ENCODE measurements around the gene CDH4.

Gene CDH4

GRCh38 chr20:61475729-61476128, 223.7 kb downstream of the CDH4 start:
- Histone ChIP-seq H3K9me3 (replicated peaks in 1 of 2; ENCODE audit: control insufficient read depth in 2 of 2, insufficient read depth in 1 of 2, low read depth in 1 of 2, low read length in 2 of 2) (peaks cover 0 to 7% of the 10 kb centered on the region in 2 donors), H3K18ac (ENCODE audit: low read length) (no peak overlapping the region), H2AFZ (ENCODE audit: low read length) (no peak overlapping the region), H2BK5ac (ENCODE audit: low read length) (no peak overlapping the region), H3K4ac (ENCODE audit: low read length) (no peak overlapping the region), H3K4me1 (ENCODE audit: control insufficient read depth in 2 of 2, insufficient read depth in 1 of 2, low read depth in 1 of 2, low read length in 2 of 2) (peaks cover 1 to 2% of the 10 kb centered on the region in 2 donors), H2BK120ac (ENCODE audit: low read depth, low read length) (no peak overlapping the region), H3K27ac (replicated peaks; ENCODE audit: low read length) (no peak overlapping the region), H4K91ac (ENCODE audit: low read depth, low read length, poor library complexity) (no peak overlapping the region), H3K9ac (ENCODE audit: low read depth, low read length, poor library complexity) (no peak overlapping the region), H3K36me3 (replicated peaks in 1 of 2; ENCODE audit: control insufficient read depth in 2 of 2, insufficient read depth in 2 of 2, low read length in 2 of 2) (no peaks in the 10 kb centered on the region), H3K4me3 (ENCODE audit: low read length in 2 of 2) (no peak overlapping the region), H2BK15ac (ENCODE audit: low read length) (no peak overlapping the region), H3K27me3 (ENCODE audit: control insufficient read depth in 3 of 3, insufficient read depth in 3 of 3, low read depth in 1 of 3, low read length in 3 of 3) (no peaks in the 10 kb centered on the region), H3K23ac (ENCODE audit: low read depth, low read length, poor library complexity) (no peak overlapping the region), H4K8ac (ENCODE audit: low read depth, low read length) (no peak overlapping the region), H3K14ac (ENCODE audit: low read length) (no peak overlapping the region), H3K79me1 (ENCODE audit: low read depth, low read length) (no peaks in the 10 kb centered on the region), H2BK12ac (ENCODE audit: low read length) (no peak overlapping the region), H3K4me2 (ENCODE audit: insufficient read depth, low read length, poor library complexity, severe bottlenecking) (no peak overlapping the region), H2AK5ac (ENCODE audit: low read depth, low read length) (no peak overlapping the region)
- DNase-seq (ENCODE audit: low spot score), result no peak
- no CpG with 5 or more reads among the region's 7 CpGs for WGBS, 2 donors (ENCODE audit: extremely low coverage in 2 of 2, insufficient read length in 2 of 2, insufficient replicate concordance in 1 of 2)

- Histone ChIP-seq H3K9ac (ENCODE audit: low read depth, low read length, poor library complexity) (peak overlapping the region; percentile 9), H2BK12ac (ENCODE audit: low read length) (peak overlapping the region; percentile 94), H3K18ac (ENCODE audit: low read length) (peak overlapping the region; percentile 58), H4K91ac (ENCODE audit: low read depth, low read length, poor library complexity) (peak overlapping the region; percentile 25), H3K79me1 (ENCODE audit: low read depth, low read length) (no peaks in the 10 kb centered on the region), H3K36me3 (replicated peaks in 1 of 2; ENCODE audit: control insufficient read depth in 2 of 2, insufficient read depth in 2 of 2, low read length in 2 of 2) (no peaks in the 10 kb centered on the region), H2AFZ (ENCODE audit: low read length) (no peak overlapping the region), H3K9me3 (replicated peaks in 1 of 2; ENCODE audit: control insufficient read depth in 2 of 2, insufficient read depth in 1 of 2, low read depth in 1 of 2, low read length in 2 of 2) (peaks cover 0 to 7% of the 10 kb centered on the region in 2 donors), H2BK120ac (ENCODE audit: low read depth, low read length) (no peak overlapping the region), H3K27me3 (ENCODE audit: control insufficient read depth in 3 of 3, insufficient read depth in 3 of 3, low read depth in 1 of 3, low read length in 3 of 3) (no peaks in the 10 kb centered on the region), H2AK5ac (ENCODE audit: low read depth, low read length) (peak overlapping the region; percentile 77), H3K4me1 (ENCODE audit: control insufficient read depth in 2 of 2, insufficient read depth in 1 of 2, low read depth in 1 of 2, low read length in 2 of 2) (peaks cover 1 to 2% of the 10 kb centered on the region in 2 donors), H3K4me2 (ENCODE audit: insufficient read depth, low read length, poor library complexity, severe bottlenecking) (no peak overlapping the region), H2BK5ac (ENCODE audit: low read length) (peak overlapping the region; percentile 89), H4K8ac (ENCODE audit: low read depth, low read length) (no peak overlapping the region), H2BK15ac (ENCODE audit: low read length) (no peak overlapping the region), H3K14ac (ENCODE audit: low read length) (peak overlapping the region; percentile 61), H3K23ac (ENCODE audit: low read depth, low read length, poor library complexity) (peak overlapping the region; percentile 83), H3K27ac (replicated peaks; ENCODE audit: low read length) (no peak overlapping the region), H3K4me3 (ENCODE audit: low read length in 2 of 2) (no peak overlapping the region), H3K4ac (ENCODE audit: low read length) (peak overlapping the region; percentile 68)
- no peak for DNase-seq (ENCODE audit: low spot score)
- WGBS, 2 donors (ENCODE audit: extremely low coverage in 2 of 2, insufficient read length in 2 of 2, insufficient replicate concordance in 1 of 2), result no CpG with 5 or more reads among the region's 12 CpGs
These were observed 224.9 kb downstream of the CDH4 start for GRCh38 chr20:61476956-61477355.

- Histone ChIP-seq H2AK5ac (ENCODE audit: low read depth, low read length) (peak overlapping the region; percentile 77), H3K4ac (ENCODE audit: low read length) (no peak overlapping the region), H3K4me1 (ENCODE audit: control insufficient read depth in 2 of 2, insufficient read depth in 1 of 2, low read depth in 1 of 2, low read length in 2 of 2) (peaks cover 1 to 2% of the 10 kb centered on the region in 2 donors), H4K8ac (ENCODE audit: low read depth, low read length) (no peak overlapping the region), H3K27me3 (ENCODE audit: control insufficient read depth in 3 of 3, insufficient read depth in 3 of 3, low read depth in 1 of 3, low read length in 3 of 3) (no peaks in the 10 kb centered on the region), H4K91ac (ENCODE audit: low read depth, low read length, poor library complexity) (no peak overlapping the region), H2BK5ac (ENCODE audit: low read length) (peak overlapping the region; percentile 89), H2BK120ac (ENCODE audit: low read depth, low read length) (no peak overlapping the region), H3K36me3 (replicated peaks in 1 of 2; ENCODE audit: control insufficient read depth in 2 of 2, insufficient read depth in 2 of 2, low read length in 2 of 2) (no peaks in the 10 kb centered on the region), H2BK15ac (ENCODE audit: low read length) (no peak overlapping the region), H3K18ac (ENCODE audit: low read length) (peak overlapping the region; percentile 58), H3K79me1 (ENCODE audit: low read depth, low read length) (no peaks in the 10 kb centered on the region), H2BK12ac (ENCODE audit: low read length) (no peak overlapping the region), H3K23ac (ENCODE audit: low read depth, low read length, poor library complexity) (peak overlapping the region; percentile 9), H3K14ac (ENCODE audit: low read length) (no peak overlapping the region), H3K9ac (ENCODE audit: low read depth, low read length, poor library complexity) (no peak overlapping the region), H3K27ac (replicated peaks; ENCODE audit: low read length) (no peak overlapping the region), H3K4me2 (ENCODE audit: insufficient read depth, low read length, poor library complexity, severe bottlenecking) (no peak overlapping the region), H3K9me3 (replicated peaks in 1 of 2; ENCODE audit: control insufficient read depth in 2 of 2, insufficient read depth in 1 of 2, low read depth in 1 of 2, low read length in 2 of 2) (peaks cover 0 to 7% of the 10 kb centered on the region in 2 donors), H3K4me3 (ENCODE audit: low read length in 2 of 2) (no peak overlapping the region), H2AFZ (ENCODE audit: low read length) (no peak overlapping the region)
- no CpG with 5 or more reads among the region's 9 CpGs for WGBS, 2 donors (ENCODE audit: extremely low coverage in 2 of 2, insufficient read length in 2 of 2, insufficient replicate concordance in 1 of 2)
- DNase-seq (ENCODE audit: low spot score), result no peak
These were observed 225.4 kb downstream of the CDH4 start for GRCh38 chr20:61477451-61477861.

GRCh38 chr20:61478094-61478493, 226.0 kb downstream of the CDH4 start:
- no peak for DNase-seq (ENCODE audit: low spot score)
- H3K4me1 ChIP-seq (ENCODE audit: control insufficient read depth in 2 of 2, insufficient read depth in 1 of 2, low read depth in 1 of 2, low read length in 2 of 2), result peaks cover 1 to 2% of the 10 kb centered on the region in 2 donors
- no peak overlapping the region for H3K9ac ChIP-seq (ENCODE audit: low read depth, low read length, poor library complexity)
- H2BK12ac ChIP-seq (ENCODE audit: low read length), result no peak overlapping the region
- no peaks in the 10 kb centered on the region for H3K27me3 ChIP-seq (ENCODE audit: control insufficient read depth in 3 of 3, insufficient read depth in 3 of 3, low read depth in 1 of 3, low read length in 3 of 3)
- H2BK15ac ChIP-seq (ENCODE audit: low read length), result no peak overlapping the region
- H2AK5ac ChIP-seq (ENCODE audit: low read depth, low read length), result no peak overlapping the region
- no peaks in the 10 kb centered on the region for H3K79me1 ChIP-seq (ENCODE audit: low read depth, low read length)
- no peak overlapping the region for H3K14ac ChIP-seq (ENCODE audit: low read length)
- no peak overlapping the region for H3K4me3 ChIP-seq (ENCODE audit: low read length in 2 of 2)
- no CpG with 5 or more reads among the region's 9 CpGs for WGBS, 2 donors (ENCODE audit: extremely low coverage in 2 of 2, insufficient read length in 2 of 2, insufficient replicate concordance in 1 of 2)
- H3K36me3 ChIP-seq (replicated peaks in 1 of 2; ENCODE audit: control insufficient read depth in 2 of 2, insufficient read depth in 2 of 2, low read length in 2 of 2), result no peaks in the 10 kb centered on the region
- H3K27ac ChIP-seq (replicated peaks; ENCODE audit: low read length), result no peak overlapping the region
- no peak overlapping the region for H2BK120ac ChIP-seq (ENCODE audit: low read depth, low read length)
- no peak overlapping the region for H2AFZ ChIP-seq (ENCODE audit: low read length)
- no peak overlapping the region for H3K4me2 ChIP-seq (ENCODE audit: insufficient read depth, low read length, poor library complexity, severe bottlenecking)
- no peak overlapping the region for H3K23ac ChIP-seq (ENCODE audit: low read depth, low read length, poor library complexity)
- H3K9me3 ChIP-seq (replicated peaks in 1 of 2; ENCODE audit: control insufficient read depth in 2 of 2, insufficient read depth in 1 of 2, low read depth in 1 of 2, low read length in 2 of 2), result peaks cover 0 to 7% of the 10 kb centered on the region in 2 donors
- no peak overlapping the region for H4K8ac ChIP-seq (ENCODE audit: low read depth, low read length)
- H2BK5ac ChIP-seq (ENCODE audit: low read length), result no peak overlapping the region
- H3K18ac ChIP-seq (ENCODE audit: low read length), result no peak overlapping the region
- no peak overlapping the region for H3K4ac ChIP-seq (ENCODE audit: low read length)
- no peak overlapping the region for H4K91ac ChIP-seq (ENCODE audit: low read depth, low read length, poor library complexity)
